ENCODE results near the gene GALNT10. TPM values are rescaled to one million over a fixed set of nuclear protein-coding genes. Genes with fewer than 3 reads are reported as not detected.

The GALNT10 gene
- total RNA-seq, 1 experiment from 2014 or later, result 22.9 TPM

DNA sequence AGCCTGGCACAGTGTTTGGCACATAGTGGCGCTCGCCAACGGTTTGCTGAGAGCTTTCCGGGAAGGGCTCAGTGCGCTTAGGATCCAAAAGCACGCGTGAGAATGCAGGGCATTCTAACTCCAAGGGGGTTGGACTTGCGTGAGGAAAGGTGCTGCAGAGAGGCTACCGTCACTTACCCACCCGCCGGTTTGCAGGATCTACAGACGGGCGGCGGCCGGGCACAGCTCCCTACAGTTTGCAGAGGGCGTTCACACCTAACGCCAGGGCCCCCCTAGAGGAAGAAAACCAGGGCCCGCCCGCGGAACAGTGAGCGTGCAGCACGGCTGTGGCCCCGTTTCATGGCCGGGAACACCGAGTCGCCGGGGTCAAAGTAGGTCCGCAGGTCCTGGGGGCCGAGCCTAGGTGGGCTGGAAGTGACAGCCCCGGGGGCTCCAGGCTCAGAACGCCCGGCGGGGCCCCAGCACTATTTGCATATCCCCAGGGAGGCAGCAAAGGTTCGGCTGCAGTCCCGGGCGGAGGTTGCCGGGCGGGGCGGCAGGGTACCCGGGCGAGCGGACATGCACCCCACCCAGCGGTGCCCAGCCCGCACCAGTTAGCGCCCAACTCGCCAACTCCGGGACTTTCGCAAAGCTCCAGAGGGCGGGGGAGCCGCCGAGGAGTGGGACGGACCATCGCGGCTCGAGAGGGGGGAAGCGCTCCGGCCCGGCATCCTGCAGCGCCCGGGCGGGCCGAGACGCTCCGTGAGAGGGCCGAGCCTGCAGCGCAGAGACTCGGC is 526 bp upstream of the GALNT10 start (continued):
- no peak for TF ChIP-seq GABPB1 (CRISPR knock-in tag; IDR thresholded peaks at IDR 0.05)
- TF ChIP-seq, protein P1, sequence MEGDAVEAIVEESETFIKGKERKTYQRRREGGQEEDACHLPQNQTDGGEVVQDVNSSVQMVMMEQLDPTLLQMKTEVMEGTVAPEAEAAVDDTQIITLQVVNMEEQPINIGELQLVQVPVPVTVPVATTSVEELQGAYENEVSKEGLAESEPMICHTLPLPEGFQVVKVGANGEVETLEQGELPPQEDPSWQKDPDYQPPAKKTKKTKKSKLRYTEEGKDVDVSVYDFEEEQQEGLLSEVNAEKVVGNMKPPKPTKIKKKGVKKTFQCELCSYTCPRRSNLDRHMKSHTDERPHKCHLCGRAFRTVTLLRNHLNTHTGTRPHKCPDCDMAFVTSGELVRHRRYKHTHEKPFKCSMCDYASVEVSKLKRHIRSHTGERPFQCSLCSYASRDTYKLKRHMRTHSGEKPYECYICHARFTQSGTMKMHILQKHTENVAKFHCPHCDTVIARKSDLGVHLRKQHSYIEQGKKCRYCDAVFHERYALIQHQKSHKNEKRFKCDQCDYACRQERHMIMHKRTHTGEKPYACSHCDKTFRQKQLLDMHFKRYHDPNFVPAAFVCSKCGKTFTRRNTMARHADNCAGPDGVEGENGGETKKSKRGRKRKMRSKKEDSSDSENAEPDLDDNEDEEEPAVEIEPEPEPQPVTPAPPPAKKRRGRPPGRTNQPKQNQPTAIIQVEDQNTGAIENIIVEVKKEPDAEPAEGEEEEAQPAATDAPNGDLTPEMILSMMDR (IDR thresholded peaks at IDR 0.05), result no peak
- TF ChIP-seq ESRRA (CRISPR knock-in tag; IDR thresholded peaks at IDR 0.05; ENCODE audit: borderline replicate concordance), result no peak
- TF ChIP-seq, protein P2, sequence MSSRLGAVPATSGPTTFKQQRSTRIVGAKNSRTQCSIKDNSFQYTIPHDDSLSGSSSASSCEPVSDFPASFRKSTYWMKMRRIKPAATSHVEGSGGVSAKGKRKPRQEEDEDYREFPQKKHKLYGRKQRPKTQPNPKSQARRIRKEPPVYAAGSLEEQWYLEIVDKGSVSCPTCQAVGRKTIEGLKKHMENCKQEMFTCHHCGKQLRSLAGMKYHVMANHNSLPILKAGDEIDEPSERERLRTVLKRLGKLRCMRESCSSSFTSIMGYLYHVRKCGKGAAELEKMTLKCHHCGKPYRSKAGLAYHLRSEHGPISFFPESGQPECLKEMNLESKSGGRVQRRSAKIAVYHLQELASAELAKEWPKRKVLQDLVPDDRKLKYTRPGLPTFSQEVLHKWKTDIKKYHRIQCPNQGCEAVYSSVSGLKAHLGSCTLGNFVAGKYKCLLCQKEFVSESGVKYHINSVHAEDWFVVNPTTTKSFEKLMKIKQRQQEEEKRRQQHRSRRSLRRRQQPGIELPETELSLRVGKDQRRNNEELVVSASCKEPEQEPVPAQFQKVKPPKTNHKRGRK (CRISPR knock-in tag; IDR thresholded peaks at IDR 0.05; ENCODE audit: borderline replicate concordance), result no peak
- TF ChIP-seq NFE2L1 (CRISPR knock-in tag; IDR thresholded peaks at IDR 0.05), result no peak
- TF ChIP-seq FOXJ3 (CRISPR knock-in tag; IDR thresholded peaks at IDR 0.05; ENCODE audit: borderline replicate concordance), result no peak
- no peak for TF ChIP-seq PRRX2 (CRISPR knock-in tag; IDR thresholded peaks at IDR 0.05)
- TF ChIP-seq, protein P3, sequence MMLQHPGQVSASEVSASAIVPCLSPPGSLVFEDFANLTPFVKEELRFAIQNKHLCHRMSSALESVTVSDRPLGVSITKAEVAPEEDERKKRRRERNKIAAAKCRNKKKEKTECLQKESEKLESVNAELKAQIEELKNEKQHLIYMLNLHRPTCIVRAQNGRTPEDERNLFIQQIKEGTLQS (CRISPR knock-in tag; conservative IDR thresholded peaks at IDR 0.05), result no peak
- no peak for TF ChIP-seq ZBTB21 (CRISPR knock-in tag; IDR thresholded peaks at IDR 0.05; ENCODE audit: borderline replicate concordance)
- TF ChIP-seq, protein P4, sequence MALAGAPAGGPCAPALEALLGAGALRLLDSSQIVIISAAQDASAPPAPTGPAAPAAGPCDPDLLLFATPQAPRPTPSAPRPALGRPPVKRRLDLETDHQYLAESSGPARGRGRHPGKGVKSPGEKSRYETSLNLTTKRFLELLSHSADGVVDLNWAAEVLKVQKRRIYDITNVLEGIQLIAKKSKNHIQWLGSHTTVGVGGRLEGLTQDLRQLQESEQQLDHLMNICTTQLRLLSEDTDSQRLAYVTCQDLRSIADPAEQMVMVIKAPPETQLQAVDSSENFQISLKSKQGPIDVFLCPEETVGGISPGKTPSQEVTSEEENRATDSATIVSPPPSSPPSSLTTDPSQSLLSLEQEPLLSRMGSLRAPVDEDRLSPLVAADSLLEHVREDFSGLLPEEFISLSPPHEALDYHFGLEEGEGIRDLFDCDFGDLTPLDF (CRISPR knock-in tag; IDR thresholded peaks at IDR 0.05), result no peak
- TF ChIP-seq NFATC4 (CRISPR knock-in tag; IDR thresholded peaks at IDR 0.05), result no peak

DNA sequence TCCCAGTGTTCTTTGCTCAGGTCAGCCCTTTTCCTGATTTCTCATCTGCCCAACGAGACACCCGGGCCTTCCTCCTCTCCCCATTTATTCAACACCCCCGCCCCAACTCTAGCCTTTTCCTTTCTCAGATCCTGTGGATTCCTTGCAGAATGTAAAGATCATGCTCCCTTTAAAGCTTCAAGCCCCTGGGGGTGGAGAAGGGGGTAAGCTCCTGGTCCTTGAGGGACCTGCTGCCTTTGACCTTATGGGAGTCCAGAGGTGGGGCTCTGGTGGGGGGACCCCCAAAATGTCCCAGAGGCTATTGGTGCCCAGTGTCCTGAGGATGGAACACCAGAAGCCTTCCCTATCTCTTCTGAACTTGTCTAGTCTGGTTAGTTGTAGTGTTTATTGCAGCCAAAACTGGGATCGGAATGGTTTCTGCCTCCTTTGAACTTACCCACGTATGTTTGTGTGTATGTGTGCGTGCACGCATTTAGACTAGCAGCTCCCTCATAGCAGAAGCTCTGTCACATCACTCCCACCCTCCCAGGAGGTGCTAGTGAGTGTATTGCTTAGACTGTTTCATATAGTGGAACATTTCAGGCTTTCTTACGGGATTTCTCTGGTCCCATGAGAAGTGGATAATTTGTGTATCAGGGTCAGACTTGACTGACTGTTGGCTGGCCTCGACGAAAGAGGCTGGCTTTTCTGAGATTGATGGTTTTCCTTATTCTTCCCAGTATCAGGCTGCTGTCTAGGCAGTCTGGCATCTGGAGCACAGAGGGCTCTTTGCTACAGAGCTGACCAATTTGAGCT is 1.1 kb downstream of the GALNT10 start:
- H3K36me3 Mint-ChIP-seq, result 0 out of 2 replicates have a peak, but pooled peaks cover 2% of the 10 kb centered on the region
- peaks cover 62% of the 10 kb centered on the region for H3K4me1 Mint-ChIP-seq
- no peaks in the 10 kb centered on the region for H3K9me3 Mint-ChIP-seq
- H3K4me3 Mint-ChIP-seq, result peak overlapping the region; percentile 93
- ChIA-PET CTCF (interaction anchor here (1.1 to 3.5 kb wide), 4 partner anchors 34 to 213 kb away, joined by 3 to 31 read pairs (median 6); no protein-coding TSS in a partner anchor), POLR2A (interaction anchor here (1.4 kb wide), 1 partner anchor 39 kb away, joined by 3 read pairs; no protein-coding TSS in a partner anchor)
- H3K27me3 Mint-ChIP-seq (ENCODE audit: low read depth), result peaks cover 47% of the 10 kb centered on the region
- H3K27ac Mint-ChIP-seq, result no peak overlapping the region
- TF ChIP-seq, protein P4 (CRISPR knock-in tag; IDR thresholded peaks at IDR 0.05), result no peak
- TF ChIP-seq FOXP1 (CRISPR knock-in tag; IDR thresholded peaks at IDR 0.05; ENCODE audit: borderline replicate concordance) (no peak), ESRRA (CRISPR knock-in tag; IDR thresholded peaks at IDR 0.05; ENCODE audit: borderline replicate concordance) (no peak), ZNF219 (CRISPR knock-in tag; IDR thresholded peaks at IDR 0.05; ENCODE audit: borderline replicate concordance) (no peak), HMGA2 (CRISPR knock-in tag; IDR thresholded peaks at IDR 0.05) (no peak)
- TF ChIP-seq, protein P5, sequence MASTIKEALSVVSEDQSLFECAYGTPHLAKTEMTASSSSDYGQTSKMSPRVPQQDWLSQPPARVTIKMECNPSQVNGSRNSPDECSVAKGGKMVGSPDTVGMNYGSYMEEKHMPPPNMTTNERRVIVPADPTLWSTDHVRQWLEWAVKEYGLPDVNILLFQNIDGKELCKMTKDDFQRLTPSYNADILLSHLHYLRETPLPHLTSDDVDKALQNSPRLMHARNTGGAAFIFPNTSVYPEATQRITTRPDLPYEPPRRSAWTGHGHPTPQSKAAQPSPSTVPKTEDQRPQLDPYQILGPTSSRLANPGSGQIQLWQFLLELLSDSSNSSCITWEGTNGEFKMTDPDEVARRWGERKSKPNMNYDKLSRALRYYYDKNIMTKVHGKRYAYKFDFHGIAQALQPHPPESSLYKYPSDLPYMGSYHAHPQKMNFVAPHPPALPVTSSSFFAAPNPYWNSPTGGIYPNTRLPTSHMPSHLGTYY (CRISPR knock-in tag; IDR thresholded peaks at IDR 0.05), result no peak
- TF ChIP-seq, protein P6, sequence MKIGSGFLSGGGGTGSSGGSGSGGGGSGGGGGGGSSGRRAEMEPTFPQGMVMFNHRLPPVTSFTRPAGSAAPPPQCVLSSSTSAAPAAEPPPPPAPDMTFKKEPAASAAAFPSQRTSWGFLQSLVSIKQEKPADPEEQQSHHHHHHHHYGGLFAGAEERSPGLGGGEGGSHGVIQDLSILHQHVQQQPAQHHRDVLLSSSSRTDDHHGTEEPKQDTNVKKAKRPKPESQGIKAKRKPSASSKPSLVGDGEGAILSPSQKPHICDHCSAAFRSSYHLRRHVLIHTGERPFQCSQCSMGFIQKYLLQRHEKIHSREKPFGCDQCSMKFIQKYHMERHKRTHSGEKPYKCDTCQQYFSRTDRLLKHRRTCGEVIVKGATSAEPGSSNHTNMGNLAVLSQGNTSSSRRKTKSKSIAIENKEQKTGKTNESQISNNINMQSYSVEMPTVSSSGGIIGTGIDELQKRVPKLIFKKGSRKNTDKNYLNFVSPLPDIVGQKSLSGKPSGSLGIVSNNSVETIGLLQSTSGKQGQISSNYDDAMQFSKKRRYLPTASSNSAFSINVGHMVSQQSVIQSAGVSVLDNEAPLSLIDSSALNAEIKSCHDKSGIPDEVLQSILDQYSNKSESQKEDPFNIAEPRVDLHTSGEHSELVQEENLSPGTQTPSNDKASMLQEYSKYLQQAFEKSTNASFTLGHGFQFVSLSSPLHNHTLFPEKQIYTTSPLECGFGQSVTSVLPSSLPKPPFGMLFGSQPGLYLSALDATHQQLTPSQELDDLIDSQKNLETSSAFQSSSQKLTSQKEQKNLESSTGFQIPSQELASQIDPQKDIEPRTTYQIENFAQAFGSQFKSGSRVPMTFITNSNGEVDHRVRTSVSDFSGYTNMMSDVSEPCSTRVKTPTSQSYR (CRISPR knock-in tag; IDR thresholded peaks at IDR 0.05), result no peak
- TF ChIP-seq, protein P7, sequence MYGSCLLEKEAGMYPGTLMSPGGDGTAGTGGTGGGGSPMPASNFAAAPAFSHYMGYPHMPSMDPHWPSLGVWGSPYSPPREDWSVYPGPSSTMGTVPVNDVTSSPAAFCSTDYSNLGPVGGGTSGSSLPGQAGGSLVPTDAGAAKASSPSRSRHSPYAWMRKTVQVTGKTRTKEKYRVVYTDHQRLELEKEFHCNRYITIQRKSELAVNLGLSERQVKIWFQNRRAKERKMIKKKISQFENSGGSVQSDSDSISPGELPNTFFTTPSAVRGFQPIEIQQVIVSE (CRISPR knock-in tag; IDR thresholded peaks at IDR 0.05; ENCODE audit: borderline replicate concordance), result no peak
- ATAC-seq, result no peak
- no peak for DNase-seq (ENCODE audit: low spot score)

Data from WTC11 (cell line).